OCI-LY7 (cell line): ENCODE results near the gene LOXHD1.

Experiments
- EZH2phosphoT487 ChIP-seq: fragments of 200-600 bp; sonication (generic); IDR thresholded peaks from 2 replicates; pipeline ENCODE4 v1.6.1; 2018; ENCODE audit warnings: low read depth, borderline replicate concordance, mild to moderate bottlenecking, mixed run types, antibody characterized with exemption, low read length, moderate library complexity, mixed read lengths
- TF ChIP-seq, protein P1 (sequence below): fragments of 200-600 bp; sonication (generic); conservative IDR thresholded peaks from 2 replicates; pipeline ENCODE4 v1.5.1; 2014; ENCODE audit warnings: mild to moderate bottlenecking, antibody characterized with exemption, low read length, moderate library complexity, mixed read lengths

GRCh38 chr18:46431522-46432171, 225.4 kb downstream of the LOXHD1 start:
- TF ChIP-seq, protein P1, sequence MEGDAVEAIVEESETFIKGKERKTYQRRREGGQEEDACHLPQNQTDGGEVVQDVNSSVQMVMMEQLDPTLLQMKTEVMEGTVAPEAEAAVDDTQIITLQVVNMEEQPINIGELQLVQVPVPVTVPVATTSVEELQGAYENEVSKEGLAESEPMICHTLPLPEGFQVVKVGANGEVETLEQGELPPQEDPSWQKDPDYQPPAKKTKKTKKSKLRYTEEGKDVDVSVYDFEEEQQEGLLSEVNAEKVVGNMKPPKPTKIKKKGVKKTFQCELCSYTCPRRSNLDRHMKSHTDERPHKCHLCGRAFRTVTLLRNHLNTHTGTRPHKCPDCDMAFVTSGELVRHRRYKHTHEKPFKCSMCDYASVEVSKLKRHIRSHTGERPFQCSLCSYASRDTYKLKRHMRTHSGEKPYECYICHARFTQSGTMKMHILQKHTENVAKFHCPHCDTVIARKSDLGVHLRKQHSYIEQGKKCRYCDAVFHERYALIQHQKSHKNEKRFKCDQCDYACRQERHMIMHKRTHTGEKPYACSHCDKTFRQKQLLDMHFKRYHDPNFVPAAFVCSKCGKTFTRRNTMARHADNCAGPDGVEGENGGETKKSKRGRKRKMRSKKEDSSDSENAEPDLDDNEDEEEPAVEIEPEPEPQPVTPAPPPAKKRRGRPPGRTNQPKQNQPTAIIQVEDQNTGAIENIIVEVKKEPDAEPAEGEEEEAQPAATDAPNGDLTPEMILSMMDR, result no peak
- TF ChIP-seq EZH2phosphoT487, result no peak
